ENCODE measurements around the gene HEMGN. TPM values are rescaled to one million over a fixed set of nuclear protein-coding genes. Genes with fewer than 3 reads are reported as not detected.
A peak's percentile ranks its signal among the peaks of the same experiment; 100 is the strongest.

HEMGN gene
- polyA plus RNA-seq, 3 donors, result 0.18 TPM; not detected in 2

DNA sequence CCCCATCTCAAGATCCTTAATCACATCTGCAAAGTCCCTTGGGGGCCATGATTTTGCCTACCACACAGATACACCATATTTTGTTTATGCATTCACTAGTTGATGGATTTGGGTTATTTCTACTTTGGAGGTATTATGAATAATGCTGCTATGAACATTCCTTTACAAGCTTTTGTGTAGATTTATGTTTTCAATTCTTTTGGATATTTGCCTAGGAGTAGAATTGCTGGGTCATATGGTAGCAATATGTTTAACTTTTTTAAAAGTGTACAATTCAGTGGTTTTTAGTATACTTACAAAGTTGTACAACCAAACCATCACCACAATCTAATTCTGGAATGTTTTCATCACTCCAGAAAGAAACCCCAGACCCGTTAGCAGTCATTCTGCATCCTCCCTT, 37.4 kb upstream of the HEMGN start:
- Mint-ChIP-seq H3K4me3 (no peak overlapping the region), H3K27ac (no peak overlapping the region), H3K4me1 (no peaks in the 10 kb centered on the region), H3K9me3 (peaks cover 0 to 7% (median 3%) of the 10 kb centered on the region in 7 donors), H3K27me3 (ENCODE audit: low read depth in 3 of 3) (peaks cover 0 to 5% (median 5%) of the 10 kb centered on the region in 3 donors), H3K36me3 (no peaks in the 10 kb centered on the region)
- no peak overlapping the region for H2AFZ ChIP-seq (ENCODE audit: insufficient read depth, low read depth, low read length, poor library complexity, severe bottlenecking)
- no peak overlapping the region for H3K9ac ChIP-seq (ENCODE audit: insufficient read depth, low read length, poor library complexity, severe bottlenecking)
- H3K4me2 ChIP-seq (replicated peaks; ENCODE audit: extremely low read depth, low read length, poor library complexity, severe bottlenecking), result no peak overlapping the region
- H4K20me1 ChIP-seq (ENCODE audit: insufficient read depth, low read length), result no peaks in the 10 kb centered on the region
- H3K9me3 ChIP-seq (replicated peaks in 1 of 2; ENCODE audit: control insufficient read depth in 1 of 2, insufficient read depth in 1 of 2, low read length in 2 of 2), result no peaks in the 10 kb centered on the region
- intact Hi-C loops (cut with micrococcal nuclease), result no loop called here
- H3K4me3 ChIP-seq (replicated peaks in 1 of 3; ENCODE audit: low read depth in 2 of 3, low read length in 3 of 3), result no peak overlapping the region
- no peaks in the 10 kb centered on the region for H3K79me2 ChIP-seq (ENCODE audit: insufficient read depth, low read length)
- TF ChIP-seq, protein P1, sequence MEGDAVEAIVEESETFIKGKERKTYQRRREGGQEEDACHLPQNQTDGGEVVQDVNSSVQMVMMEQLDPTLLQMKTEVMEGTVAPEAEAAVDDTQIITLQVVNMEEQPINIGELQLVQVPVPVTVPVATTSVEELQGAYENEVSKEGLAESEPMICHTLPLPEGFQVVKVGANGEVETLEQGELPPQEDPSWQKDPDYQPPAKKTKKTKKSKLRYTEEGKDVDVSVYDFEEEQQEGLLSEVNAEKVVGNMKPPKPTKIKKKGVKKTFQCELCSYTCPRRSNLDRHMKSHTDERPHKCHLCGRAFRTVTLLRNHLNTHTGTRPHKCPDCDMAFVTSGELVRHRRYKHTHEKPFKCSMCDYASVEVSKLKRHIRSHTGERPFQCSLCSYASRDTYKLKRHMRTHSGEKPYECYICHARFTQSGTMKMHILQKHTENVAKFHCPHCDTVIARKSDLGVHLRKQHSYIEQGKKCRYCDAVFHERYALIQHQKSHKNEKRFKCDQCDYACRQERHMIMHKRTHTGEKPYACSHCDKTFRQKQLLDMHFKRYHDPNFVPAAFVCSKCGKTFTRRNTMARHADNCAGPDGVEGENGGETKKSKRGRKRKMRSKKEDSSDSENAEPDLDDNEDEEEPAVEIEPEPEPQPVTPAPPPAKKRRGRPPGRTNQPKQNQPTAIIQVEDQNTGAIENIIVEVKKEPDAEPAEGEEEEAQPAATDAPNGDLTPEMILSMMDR (IDR thresholded peaks at IDR 0.05), result no peak
- DNase-seq, result no peak
- H3K36me3 ChIP-seq (replicated peaks in 1 of 2; ENCODE audit: control insufficient read depth in 1 of 2, insufficient read depth in 2 of 2, low read length in 2 of 2), result no peaks in the 10 kb centered on the region
- 11% methylated on average over 1 of the region's 1 CpG for WGBS (ENCODE audit: insufficient coverage)
- H3K27me3 ChIP-seq (ENCODE audit: control insufficient read depth in 2 of 2, insufficient read depth in 2 of 2, low read length in 2 of 2), result no peaks in the 10 kb centered on the region
- no peaks in the 10 kb centered on the region for H3K4me1 ChIP-seq (ENCODE audit: control insufficient read depth in 1 of 2, insufficient read depth in 2 of 2, low read length in 2 of 2)
- H3K27ac ChIP-seq (ENCODE audit: low read depth in 1 of 2, low read length in 2 of 2), result no peak overlapping the region

DNA sequence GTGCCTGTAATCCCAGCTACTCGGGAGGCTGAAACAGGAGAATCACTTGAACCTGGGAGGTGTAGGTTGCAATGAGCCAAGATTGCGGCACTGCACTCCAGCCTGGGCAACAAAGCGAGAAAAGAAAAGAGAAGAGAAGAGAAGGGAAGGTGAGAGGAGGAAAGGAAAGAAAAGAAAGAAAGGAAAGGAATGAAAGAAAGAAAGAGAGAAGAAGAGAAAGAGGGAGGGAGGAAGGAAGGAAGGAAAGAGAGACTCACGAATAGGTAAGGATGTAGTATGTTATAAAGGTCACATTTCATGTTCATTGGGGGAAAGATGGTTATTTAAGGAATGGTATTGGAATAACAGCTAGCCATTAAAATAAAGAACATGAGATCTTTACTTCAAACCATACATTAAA, 34.8 kb upstream of the HEMGN start:
- no peaks in the 10 kb centered on the region for H3K9me3 ChIP-seq (replicated peaks in 1 of 2; ENCODE audit: control insufficient read depth in 1 of 2, insufficient read depth in 1 of 2, low read length in 2 of 2)
- no peaks in the 10 kb centered on the region for H4K20me1 ChIP-seq (ENCODE audit: insufficient read depth, low read length)

More for the DNA sequence above, 34.8 kb upstream of the HEMGN start:
- no peaks in the 10 kb centered on the region for H3K27me3 ChIP-seq (ENCODE audit: control insufficient read depth in 2 of 2, insufficient read depth in 2 of 2, low read length in 2 of 2)
- H2AFZ ChIP-seq (ENCODE audit: insufficient read depth, low read depth, low read length, poor library complexity, severe bottlenecking), result no peak overlapping the region
- no peak overlapping the region for H3K27ac ChIP-seq (ENCODE audit: low read depth in 1 of 2, low read length in 2 of 2)
- 100% methylated on average over 2 of the region's 4 CpGs for whole genome bisulfite sequencing (ENCODE audit: insufficient coverage)
- H3K79me2 ChIP-seq (ENCODE audit: insufficient read depth, low read length), result no peaks in the 10 kb centered on the region
- TF ChIP-seq, protein P1 (IDR thresholded peaks at IDR 0.05), result no peak
- intact Hi-C loops (cut with micrococcal nuclease), result no loop called here
- H3K9ac ChIP-seq (ENCODE audit: insufficient read depth, low read length, poor library complexity, severe bottlenecking), result no peak overlapping the region
- H3K4me3 Mint-ChIP-seq, result no peak overlapping the region
- H3K9me3 Mint-ChIP-seq, result peaks cover 0 to 7% (median 3%) of the 10 kb centered on the region in 7 donors
- H3K27me3 Mint-ChIP-seq (ENCODE audit: low read depth in 3 of 3), result peaks cover 0 to 5% (median 5%) of the 10 kb centered on the region in 3 donors
- H3K36me3 Mint-ChIP-seq, result no peaks in the 10 kb centered on the region
- H3K27ac Mint-ChIP-seq, result peak overlapping the region in 1 of 7 donors; percentile 52
- H3K4me3 ChIP-seq (replicated peaks in 1 of 3; ENCODE audit: low read depth in 2 of 3, low read length in 3 of 3), result no peak overlapping the region
- no peak overlapping the region for H3K4me2 ChIP-seq (replicated peaks; ENCODE audit: extremely low read depth, low read length, poor library complexity, severe bottlenecking)
- H3K36me3 ChIP-seq (replicated peaks in 1 of 2; ENCODE audit: control insufficient read depth in 1 of 2, insufficient read depth in 2 of 2, low read length in 2 of 2), result no peaks in the 10 kb centered on the region
- no peaks in the 10 kb centered on the region for H3K4me1 ChIP-seq (ENCODE audit: control insufficient read depth in 1 of 2, insufficient read depth in 2 of 2, low read length in 2 of 2)
- no peak for DNase-seq
- H3K4me1 Mint-ChIP-seq, result no peaks in the 10 kb centered on the region

Measured in CD14-positive monocyte (primary cell).